Liver (tissue), 9 donors: ENCODE results near the gene DDX25. TPM values are rescaled to one million over a fixed set of nuclear protein-coding genes. Genes with fewer than 3 reads are reported as not detected.
A peak's percentile ranks its signal among the peaks of the same experiment; 100 is the strongest.

Source experiments
- DNase-seq: peaks from one replicate; pipeline ENCODE4 v3.0.0-alpha.2; 2017; ENCODE audit warnings: low spot score
- H3K27ac ChIP-seq, 2 donors: one replicate each; pipeline ENCODE4 v1.7.0; 2013; ENCODE audit warnings: inconsistent platforms in 2 of 2, low read length in 2 of 2, control low read depth in 1 of 2, low read depth in 1 of 2, mild to moderate bottlenecking in 1 of 2
- H3K27me3 ChIP-seq, 4 donors: one replicate each; pipeline versions ENCODE4 v1.6.1 to v1.7.0; 2013; ENCODE audit warnings: low read length in 3 of 4, inconsistent platforms in 1 of 4, mild to moderate bottlenecking in 1 of 4, moderate library complexity in 1 of 4; ENCODE audit not compliant: control insufficient read depth in 4 of 4, insufficient read depth in 4 of 4
- H3K36me3 ChIP-seq, 4 donors: one replicate each; pipeline versions ENCODE4 v1.6.1 to v1.7.0; 2013; ENCODE audit warnings: low read length in 3 of 4, mild to moderate bottlenecking in 3 of 4, low read depth in 1 of 4, moderate library complexity in 1 of 4; ENCODE audit not compliant: control insufficient read depth in 4 of 4, insufficient read depth in 3 of 4
- H3K4me1 ChIP-seq, 4 donors: one replicate each; pipeline versions ENCODE4 v1.6.1 to v1.7.0; 2013; ENCODE audit warnings: low read length in 3 of 4, mild to moderate bottlenecking in 3 of 4, moderate library complexity in 1 of 4; ENCODE audit not compliant: control insufficient read depth in 4 of 4, insufficient read depth in 4 of 4
- H3K4me3 ChIP-seq, 3 donors: one replicate each; pipeline versions ENCODE4 v1.6.1 to v1.7.0; 2013; ENCODE audit warnings: low read length in 3 of 3, control low read depth in 1 of 3, low read depth in 1 of 3, mild to moderate bottlenecking in 1 of 3
- H3K9ac ChIP-seq, 2 donors: one replicate each; pipeline ENCODE4 v1.7.0; 2013; ENCODE audit warnings: low read length in 2 of 2, mild to moderate bottlenecking in 2 of 2, moderate library complexity in 2 of 2, control low read depth in 1 of 2, low read depth in 1 of 2
- H3K9me3 ChIP-seq, 4 donors: one replicate each; pipeline versions ENCODE4 v1.6.1 to v1.7.0; 2013; ENCODE audit warnings: low read length in 3 of 4; ENCODE audit not compliant: control insufficient read depth in 4 of 4
- ATF3 ChIP-seq: IDR thresholded peaks from 2 replicates; pipeline ENCODE4 v1.6.1; 2016; ENCODE audit warnings: antibody characterized with exemption
- CTCF ChIP-seq: fragments of 150-350 bp; IDR thresholded peaks from 2 replicates; pipeline ENCODE4 v1.5.1; 2017; ENCODE audit warnings: improper control_type of control experiment, low read depth, low read length; ENCODE audit not compliant: missing input control
- EGR1 ChIP-seq, 2 donors: IDR thresholded peaks; 2 replicates each; pipeline ENCODE4 v1.6.1; 2016 to 2018; ENCODE audit warnings: antibody characterized with exemption in 2 of 2, low read depth in 2 of 2
- FOXA1 ChIP-seq: IDR thresholded peaks from 2 replicates; pipeline ENCODE4 v1.6.1; 2016; ENCODE audit warnings: antibody characterized with exemption
- GABPA ChIP-seq, 2 donors: IDR thresholded peaks in 1 of 2; conservative IDR thresholded peaks in 1 of 2; 2 replicates each; pipeline ENCODE4 v1.6.1; 2016; ENCODE audit warnings: antibody characterized with exemption in 2 of 2, mild to moderate bottlenecking in 1 of 2, moderate library complexity in 1 of 2
- HNF4A ChIP-seq, 2 donors: conservative IDR thresholded peaks; 2 replicates each; pipeline ENCODE4 v1.6.1; 2016; ENCODE audit warnings: antibody characterized with exemption in 2 of 2, mild to moderate bottlenecking in 2 of 2
- HNF4G ChIP-seq: IDR thresholded peaks from 2 replicates; pipeline ENCODE4 v1.6.1; 2016; ENCODE audit warnings: antibody characterized with exemption
- JUND ChIP-seq, 2 donors: IDR thresholded peaks; 2 replicates each; pipeline ENCODE4 v1.6.1; 2016; ENCODE audit warnings: antibody characterized with exemption in 2 of 2
- MAX ChIP-seq: IDR thresholded peaks from 2 replicates; pipeline ENCODE4 v1.6.1; 2016; ENCODE audit warnings: antibody characterized with exemption
- NR2F2 ChIP-seq: IDR thresholded peaks from 2 replicates; pipeline ENCODE4 v1.6.1; 2016; ENCODE audit warnings: antibody characterized with exemption
- RAD21 ChIP-seq, 2 donors: IDR thresholded peaks; 2 replicates each; pipeline ENCODE4 v1.6.1; 2016; ENCODE audit warnings: antibody characterized with exemption in 2 of 2, mild to moderate bottlenecking in 2 of 2
- REST ChIP-seq: IDR thresholded peaks from 2 replicates; pipeline ENCODE4 v1.6.1; 2016; ENCODE audit warnings: antibody characterized with exemption, mild to moderate bottlenecking
- SP1 ChIP-seq: IDR thresholded peaks from 2 replicates; pipeline ENCODE4 v1.6.1; 2018; ENCODE audit warnings: antibody characterized with exemption, mild to moderate bottlenecking
- TAF1 ChIP-seq: conservative IDR thresholded peaks from 2 replicates; pipeline ENCODE4 v1.6.1; 2016; ENCODE audit warnings: antibody characterized with exemption, mild to moderate bottlenecking
- WGBS: extraction: QIAGEN DNeasy Blood & Tissue Kit; methylation state at CpG from one replicate; pipeline ENCODE4 v1.1.7; 2013; 5-methylcytosine and 5-hydroxymethylcytosine counted together
- polyA plus RNA-seq, 2 donors: library from polyadenylated mRNA; stranded (reverse) in 1 of 2; unstranded in 1 of 2; fragments of 200-250 nt in 1 of 2; fragments of >200 nt in 1 of 2; fragmentation: Nextera tagmentation in 1 of 2; extraction: Ambion mirVana in 1 of 2; gene quantifications; one replicate each; pipeline versions ENCODE4 v1.2.1 to v1.2.3, GENCODE V29; 2013 to 2015
- total RNA-seq, 2 donors: library from RNA; depleted of rRNA; stranded (reverse); fragments of >200 nt; gene quantifications; one replicate each; pipeline ENCODE4 v1.2.3, GENCODE V29; 2014
- donor health status: healthy.
- donor health status: healthy.
- donor health status: healthy.
- donor health status: healthy.
- donor health status: healthy.

DDX25 gene
- total and polyA plus RNA-seq, 4 donors, result 0.07 to 0.79 (median 0.31) TPM

- WGBS, result 72% methylated on average over 2 of the region's 2 CpGs
- H3K4me1 ChIP-seq, result no peaks in the 10 kb centered on the region
- no peak overlapping the region for H3K4me3 ChIP-seq
- DNase-seq, result no peak
- no peak for TF ChIP-seq HNF4A (conservative IDR thresholded peaks at IDR 0.05)
- TF ChIP-seq GABPA (IDR thresholded peaks at IDR 0.05 in 1 of 2, conservative IDR thresholded peaks at IDR 0.05 in 1 of 2), result no peak
- no peak for TF ChIP-seq CTCF
- no peak for TF ChIP-seq NR2F2
- no peak for TF ChIP-seq EGR1 (IDR thresholded peaks at IDR 0.05; ENCODE audit: low read depth in 2 of 2)
- TF ChIP-seq HNF4G, result no peak
- TF ChIP-seq MAX, result no peak
- no peak for TF ChIP-seq ATF3
- TF ChIP-seq RAD21 (IDR thresholded peaks at IDR 0.05), result no peak
- no peak for TF ChIP-seq FOXA1
- TF ChIP-seq JUND (IDR thresholded peaks at IDR 0.05), result no peak
- no peak for TF ChIP-seq TAF1
- TF ChIP-seq REST, result no peak
- no peak for TF ChIP-seq SP1
- H3K27ac ChIP-seq, result no peak overlapping the region
- H3K27me3 ChIP-seq, result no peaks in the 10 kb centered on the region
- H3K36me3 ChIP-seq, result no peaks in the 10 kb centered on the region
- H3K9ac ChIP-seq, result no peak overlapping the region
- no peaks in the 10 kb centered on the region for H3K9me3 ChIP-seq
Observed at GRCh38 chr11:125869521-125869920, 34.8 kb upstream of the DDX25 start.

GRCh38 chr11:125871391-125872137, 32.7 kb upstream of the DDX25 start:
- no peak overlapping the region for H3K27ac ChIP-seq
- no peaks in the 10 kb centered on the region for H3K27me3 ChIP-seq
- H3K4me1 ChIP-seq, result no peaks in the 10 kb centered on the region
- TF ChIP-seq CTCF (peak; percentile 36), RAD21 (IDR thresholded peaks at IDR 0.05) (peak; percentile 42 to 65), TAF1 (no peak)
- DNase-seq, result no peak
- H3K9ac ChIP-seq, result no peak overlapping the region
- 85% methylated on average over 10 of the region's 10 CpGs for WGBS
- no peaks in the 10 kb centered on the region for H3K36me3 ChIP-seq
- H3K9me3 ChIP-seq, result no peaks in the 10 kb centered on the region
- H3K4me3 ChIP-seq, result no peak overlapping the region
